ENCODE data around the gene C6orf52. TPM values are rescaled to one million over a fixed set of nuclear protein-coding genes. Genes with fewer than 3 reads are reported as not detected.
"Not testable (repeated sequence)": the region's sequence is repeated elsewhere in the genome, so short reads cannot be mapped to it uniquely, and the experiment has no call there.

C6orf52 gene
- total and polyA plus RNA-seq, 2 donors from 2014 or later = 1.5 to 3.8 TPM

DNA sequence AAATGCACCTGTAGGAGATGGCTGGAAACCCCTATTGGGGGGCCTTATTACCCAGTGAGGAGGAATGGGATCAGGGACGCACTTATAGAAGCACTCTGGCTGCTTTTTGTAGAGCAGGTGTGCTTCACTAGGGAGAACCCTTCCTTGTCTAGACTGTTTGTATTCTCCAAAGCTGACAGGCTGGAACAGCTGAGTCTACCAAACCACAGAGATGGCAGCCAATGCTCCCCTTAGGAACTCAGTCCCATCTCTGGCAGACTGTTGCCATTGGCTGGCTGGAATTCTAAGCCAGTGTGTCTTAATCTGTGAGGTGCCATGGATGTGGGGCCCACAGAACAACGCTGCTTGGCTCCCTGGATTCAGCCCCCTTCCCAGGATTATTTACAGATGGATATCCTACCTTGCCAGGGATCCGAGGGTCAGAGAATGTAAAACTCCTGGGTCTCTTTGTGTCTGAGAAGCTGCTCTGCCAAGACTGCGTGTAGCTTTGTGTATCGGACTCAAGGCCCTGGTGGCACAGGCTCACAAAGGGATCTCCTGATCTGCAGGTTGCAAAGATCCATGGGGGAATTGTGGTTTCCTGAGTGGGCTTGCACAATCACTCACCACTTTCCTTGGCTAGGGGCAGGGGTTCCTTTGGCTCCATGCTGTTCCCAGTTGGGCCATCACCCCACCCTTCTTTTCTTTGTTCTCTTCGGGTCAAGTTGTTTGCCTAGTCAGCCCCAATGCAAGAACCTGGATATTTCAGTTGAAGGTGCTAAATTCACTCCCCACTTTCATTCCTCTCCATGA lies 26.1 kb downstream of the C6orf52 start:
- H3K36me3 ChIP-seq (ENCODE audit: control insufficient read depth in 2 of 3, insufficient read depth in 3 of 3, low read length in 3 of 3) = no peaks in the 10 kb centered on the region
- DNase-seq = no peak
- no peaks in the 10 kb centered on the region for H3K27me3 ChIP-seq (ENCODE audit: control insufficient read depth, insufficient read depth, low read length)
- FAIRE-seq = no peak
- H3K4me1 ChIP-seq (ENCODE audit: control insufficient read depth in 2 of 3, insufficient read depth in 2 of 3, low read depth in 1 of 3, low read length in 3 of 3) = no peaks in the 10 kb centered on the region
- TF ChIP-seq, protein P1, sequence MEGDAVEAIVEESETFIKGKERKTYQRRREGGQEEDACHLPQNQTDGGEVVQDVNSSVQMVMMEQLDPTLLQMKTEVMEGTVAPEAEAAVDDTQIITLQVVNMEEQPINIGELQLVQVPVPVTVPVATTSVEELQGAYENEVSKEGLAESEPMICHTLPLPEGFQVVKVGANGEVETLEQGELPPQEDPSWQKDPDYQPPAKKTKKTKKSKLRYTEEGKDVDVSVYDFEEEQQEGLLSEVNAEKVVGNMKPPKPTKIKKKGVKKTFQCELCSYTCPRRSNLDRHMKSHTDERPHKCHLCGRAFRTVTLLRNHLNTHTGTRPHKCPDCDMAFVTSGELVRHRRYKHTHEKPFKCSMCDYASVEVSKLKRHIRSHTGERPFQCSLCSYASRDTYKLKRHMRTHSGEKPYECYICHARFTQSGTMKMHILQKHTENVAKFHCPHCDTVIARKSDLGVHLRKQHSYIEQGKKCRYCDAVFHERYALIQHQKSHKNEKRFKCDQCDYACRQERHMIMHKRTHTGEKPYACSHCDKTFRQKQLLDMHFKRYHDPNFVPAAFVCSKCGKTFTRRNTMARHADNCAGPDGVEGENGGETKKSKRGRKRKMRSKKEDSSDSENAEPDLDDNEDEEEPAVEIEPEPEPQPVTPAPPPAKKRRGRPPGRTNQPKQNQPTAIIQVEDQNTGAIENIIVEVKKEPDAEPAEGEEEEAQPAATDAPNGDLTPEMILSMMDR (IDR thresholded peaks at IDR 0.05; ENCODE audit: borderline replicate concordance, extremely low read depth, insufficient read depth) = no peak
- H3K27ac ChIP-seq (ENCODE audit: low read depth in 2 of 2, low read length in 2 of 2) = no peak overlapping the region
- no peak overlapping the region for H3K9ac ChIP-seq (ENCODE audit: low read length in 3 of 3)
- peaks cover 0 to 6% (median 0%) of the 10 kb centered on the region in 3 donors for H3K9me3 ChIP-seq (ENCODE audit: control insufficient read depth in 2 of 3, insufficient read depth in 1 of 3, low read length in 3 of 3)
- intact Hi-C loops (cut with DNase I) = no loop called here
- H3K4me3 ChIP-seq (ENCODE audit: low read length in 3 of 3) = no peak overlapping the region

DNA sequence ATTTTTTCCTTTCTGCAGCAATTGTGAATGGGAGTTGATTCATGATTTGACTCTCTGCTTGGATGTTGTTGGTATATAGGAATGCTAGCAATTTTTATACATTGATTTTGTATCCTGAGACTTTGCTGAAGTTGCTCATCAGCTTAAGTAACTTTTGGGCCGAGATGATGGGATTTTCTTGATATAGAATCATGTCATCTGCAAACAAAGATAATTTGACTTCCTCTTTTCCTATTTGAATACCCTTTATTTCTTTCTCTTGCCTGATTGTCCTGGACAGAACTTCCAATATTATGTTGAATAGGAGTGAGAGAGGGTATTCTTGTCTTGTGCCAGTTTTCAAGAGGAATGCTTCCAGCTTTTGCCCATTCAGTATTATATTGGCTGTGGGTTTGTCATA lies 28.8 kb downstream of the C6orf52 start:
- H3K4me3 ChIP-seq (ENCODE audit: low read length in 3 of 3); H3K9me3 ChIP-seq (ENCODE audit: control insufficient read depth in 2 of 3, insufficient read depth in 1 of 3, low read length in 3 of 3); intact Hi-C loops (cut with DNase I); DNase-seq; H3K27me3 ChIP-seq (ENCODE audit: control insufficient read depth, insufficient read depth, low read length); H3K36me3 ChIP-seq (ENCODE audit: control insufficient read depth in 2 of 3, insufficient read depth in 3 of 3, low read length in 3 of 3); H3K4me1 ChIP-seq (ENCODE audit: control insufficient read depth in 2 of 3, insufficient read depth in 2 of 3, low read depth in 1 of 3, low read length in 3 of 3); FAIRE-seq; H3K9ac ChIP-seq (ENCODE audit: low read length in 3 of 3); H3K27ac ChIP-seq (ENCODE audit: low read depth in 2 of 2, low read length in 2 of 2): not testable (repeated sequence)

DNA sequence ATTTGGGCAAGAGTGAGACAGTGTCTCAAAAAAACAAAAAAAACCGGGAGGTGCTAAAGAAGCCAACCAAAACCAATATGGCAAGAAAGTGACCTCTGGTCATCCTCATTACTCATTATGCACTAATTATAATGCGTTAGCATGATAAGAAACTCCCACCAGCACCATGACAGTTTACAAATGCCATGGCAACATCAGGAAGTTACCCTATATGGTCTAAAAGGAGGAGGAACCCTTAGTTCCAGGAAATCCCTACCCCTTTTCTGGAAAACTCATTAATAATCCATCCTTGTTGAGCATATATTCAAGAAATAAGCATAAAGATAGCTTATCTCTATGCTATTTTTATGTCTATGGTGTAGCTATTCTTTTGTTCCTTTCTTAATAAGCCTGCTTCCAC lies 31.7 kb downstream of the C6orf52 start:
- FAIRE-seq = no peak
- intact Hi-C loops (cut with DNase I) = no loop called here

DNA sequence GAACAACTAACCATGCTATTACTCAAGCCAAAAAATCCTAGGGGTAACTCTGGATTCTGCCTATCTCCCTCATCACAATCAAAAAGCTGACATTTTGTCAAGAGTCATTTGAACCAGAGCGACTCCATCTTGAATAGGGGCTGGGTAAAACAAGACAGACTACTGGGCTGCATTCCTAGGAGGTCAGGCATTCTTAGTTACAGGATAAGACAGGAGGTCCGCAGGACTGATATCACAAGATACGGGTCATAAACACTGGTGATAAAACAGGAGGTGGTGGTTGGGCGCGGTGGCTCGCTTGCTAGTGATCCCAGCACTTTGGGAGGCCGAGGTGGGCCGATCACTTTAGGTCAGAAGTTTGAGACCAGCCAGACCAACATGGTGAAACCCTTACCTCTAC lies 32.2 kb downstream of the C6orf52 start:
- DNase-seq (no peak), FAIRE-seq (no peak)
- TF ChIP-seq, protein P1 (IDR thresholded peaks at IDR 0.05; ENCODE audit: borderline replicate concordance, extremely low read depth, insufficient read depth) = no peak
- H3K36me3 ChIP-seq (ENCODE audit: control insufficient read depth in 2 of 3, insufficient read depth in 3 of 3, low read length in 3 of 3) = no peaks in the 10 kb centered on the region
- H3K9me3 ChIP-seq (ENCODE audit: control insufficient read depth in 2 of 3, insufficient read depth in 1 of 3, low read length in 3 of 3) = peaks cover 0 to 6% (median 0%) of the 10 kb centered on the region in 3 donors
- no peaks in the 10 kb centered on the region for H3K27me3 ChIP-seq (ENCODE audit: control insufficient read depth, insufficient read depth, low read length)
- no peak overlapping the region for H3K9ac ChIP-seq (ENCODE audit: low read length in 3 of 3)
- intact Hi-C loops (cut with DNase I) = no loop called here
- H3K27ac ChIP-seq (ENCODE audit: low read depth in 2 of 2, low read length in 2 of 2) = no peak overlapping the region
- no peaks in the 10 kb centered on the region for H3K4me1 ChIP-seq (ENCODE audit: control insufficient read depth in 2 of 3, insufficient read depth in 2 of 3, low read depth in 1 of 3, low read length in 3 of 3)
- H3K4me3 ChIP-seq (ENCODE audit: low read length in 3 of 3) = no peak overlapping the region

More for the DNA sequence above, 31.7 kb downstream of the C6orf52 start:
- H3K9ac ChIP-seq (ENCODE audit: low read length in 3 of 3) = no peak overlapping the region
- H3K4me3 ChIP-seq (ENCODE audit: low read length in 3 of 3) = no peak overlapping the region
- no peaks in the 10 kb centered on the region for H3K4me1 ChIP-seq (ENCODE audit: control insufficient read depth in 2 of 3, insufficient read depth in 2 of 3, low read depth in 1 of 3, low read length in 3 of 3)
- no peak overlapping the region for H3K27ac ChIP-seq (ENCODE audit: low read depth in 2 of 2, low read length in 2 of 2)
- no peak for DNase-seq
- TF ChIP-seq, protein P1 (IDR thresholded peaks at IDR 0.05; ENCODE audit: borderline replicate concordance, extremely low read depth, insufficient read depth) = no peak
- H3K27me3 ChIP-seq (ENCODE audit: control insufficient read depth, insufficient read depth, low read length) = no peaks in the 10 kb centered on the region
- H3K36me3 ChIP-seq (ENCODE audit: control insufficient read depth in 2 of 3, insufficient read depth in 3 of 3, low read length in 3 of 3) = no peaks in the 10 kb centered on the region
- H3K9me3 ChIP-seq (ENCODE audit: control insufficient read depth in 2 of 3, insufficient read depth in 1 of 3, low read length in 3 of 3) = peaks cover 0 to 6% (median 0%) of the 10 kb centered on the region in 3 donors

DNA sequence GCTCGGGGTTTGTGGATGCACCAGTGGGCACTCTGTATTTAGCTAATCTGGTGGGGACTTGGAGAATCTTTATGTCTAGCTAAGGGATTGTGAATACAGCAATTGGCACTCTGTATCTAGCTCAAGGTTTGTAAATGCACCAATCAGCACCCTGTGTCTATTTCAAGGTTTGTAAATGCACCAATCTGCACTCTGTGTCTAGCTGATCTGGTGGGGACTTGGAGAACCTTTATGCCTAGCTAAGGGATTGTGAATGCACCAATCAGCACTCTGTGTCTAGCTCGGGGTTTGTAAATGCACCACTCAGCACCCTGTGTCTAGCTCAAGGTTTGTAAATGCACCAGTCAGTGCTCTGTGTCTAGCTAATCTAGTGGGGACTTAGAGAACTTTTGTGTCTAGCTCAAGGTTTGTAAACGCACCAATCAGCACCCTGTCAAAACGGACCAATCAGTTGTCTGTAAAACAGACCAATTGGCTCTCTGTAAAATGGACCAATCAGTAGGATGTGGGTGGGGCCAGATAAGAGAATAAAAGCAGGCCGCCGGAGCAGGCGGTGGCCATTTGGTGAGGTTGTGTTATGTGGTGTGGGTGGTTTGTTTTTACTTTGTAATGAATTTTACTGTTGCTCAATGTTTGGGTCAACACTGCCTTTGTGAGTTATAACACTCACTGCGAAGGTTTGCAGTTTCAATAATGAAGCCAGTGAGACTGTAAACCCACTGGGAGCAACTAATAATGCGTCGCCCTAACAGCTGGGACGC lies 33.8 kb downstream of the C6orf52 start:
- H3K4me1 ChIP-seq (ENCODE audit: control insufficient read depth in 2 of 3, insufficient read depth in 2 of 3, low read depth in 1 of 3, low read length in 3 of 3); H3K4me3 ChIP-seq (ENCODE audit: low read length in 3 of 3); FAIRE-seq; H3K27ac ChIP-seq (ENCODE audit: low read depth in 2 of 2, low read length in 2 of 2); intact Hi-C loops (cut with DNase I); H3K9me3 ChIP-seq (ENCODE audit: control insufficient read depth in 2 of 3, insufficient read depth in 1 of 3, low read length in 3 of 3); DNase-seq; H3K27me3 ChIP-seq (ENCODE audit: control insufficient read depth, insufficient read depth, low read length); H3K9ac ChIP-seq (ENCODE audit: low read length in 3 of 3); H3K36me3 ChIP-seq (ENCODE audit: control insufficient read depth in 2 of 3, insufficient read depth in 3 of 3, low read length in 3 of 3): not testable (repeated sequence)

Measured in kidney (tissue), 14 donors.